Large intestine (tissue), 3 donors: ENCODE results near the gene ZNF100. TPM values are rescaled to one million over a fixed set of nuclear protein-coding genes. Genes with fewer than 3 reads are reported as not detected.
"Not testable (repeated sequence)": the region's sequence is repeated elsewhere in the genome, so short reads cannot be mapped to it uniquely, and the experiment has no call there.

Experiments used
- DNase-seq, 2 donors: peaks; one replicate each; pipeline versions ENCODE4 v3.0.0 to v3.0.0-alpha.2; 2013
- H3K27ac ChIP-seq: one replicate; pipeline ENCODE4 v1.5.1; 2013; ENCODE audit warnings: low read length
- H3K27me3 ChIP-seq: 2 replicates; pipeline ENCODE4 v1.6.1; 2013; ENCODE audit warnings: low read length; ENCODE audit not compliant: control insufficient read depth, insufficient read depth
- H3K36me3 ChIP-seq: 2 replicates; pipeline ENCODE4 v1.6.1; 2013; ENCODE audit warnings: low read length; ENCODE audit not compliant: control insufficient read depth, insufficient read depth
- H3K4me1 ChIP-seq: one replicate; pipeline ENCODE4 v1.6.1; 2013; ENCODE audit warnings: low read length; ENCODE audit not compliant: control insufficient read depth, insufficient read depth
- H3K4me3 ChIP-seq: one replicate; pipeline ENCODE4 v1.5.1; 2013; ENCODE audit warnings: low read length
- H3K9me3 ChIP-seq: one replicate; pipeline ENCODE4 v1.6.1; 2013; ENCODE audit warnings: mild to moderate bottlenecking, low read depth, low read length, moderate library complexity; ENCODE audit not compliant: control insufficient read depth
- WGBS: methylation state at CpG from one replicate; pipeline ENCODE4 v1.1.5; 2013; ENCODE audit warnings: low lambda C conversion rate; ENCODE audit not compliant: insufficient coverage; 5-methylcytosine and 5-hydroxymethylcytosine counted together
- polyA plus RNA-seq: library from polyadenylated mRNA; unstranded; fragments of 120-200 nt; gene quantifications from one replicate; pipeline ENCODE4 v1.2.1, GENCODE V29; 2013

The ZNF100 gene
- polyA plus RNA-seq, 1 donor, result 6.8 TPM

- Histone ChIP-seq H3K4me1 (no peaks in the 10 kb centered on the region), H3K4me3 (no peak overlapping the region), H3K27me3 (no peaks in the 10 kb centered on the region), H3K9me3 (no peaks in the 10 kb centered on the region), H3K36me3 (peaks cover 47% of the 10 kb centered on the region), H3K27ac (no peak overlapping the region)
- WGBS, result no CpG with 5 or more reads among the region's 3 CpGs
- DNase-seq, result no peak
Measured at GRCh38 chr19:21758296-21758695, 9.1 kb downstream of the ZNF100 start.

GRCh38 chr19:21755555-21755954, 11.8 kb downstream of the ZNF100 start:
- H3K27ac ChIP-seq, H3K9me3 ChIP-seq, DNase-seq, H3K27me3 ChIP-seq, H3K4me3 ChIP-seq, H3K4me1 ChIP-seq: not testable (repeated sequence)
- H3K36me3 ChIP-seq, result peaks cover 44% of the 10 kb centered on the region

- Histone ChIP-seq H3K4me3 (no peak overlapping the region), H3K27me3 (no peaks in the 10 kb centered on the region), H3K27ac (no peak overlapping the region), H3K4me1 (no peaks in the 10 kb centered on the region), H3K9me3 (peaks cover 4% of the 10 kb centered on the region), H3K36me3 (peaks cover 33% of the 10 kb centered on the region)
- WGBS, result 100% methylated on average over 2 of the region's 3 CpGs
- DNase-seq, result no peak
Measured at GRCh38 chr19:21751384-21751783, 16.0 kb downstream of the ZNF100 start.

GRCh38 chr19:21750586-21751128, 16.7 kb downstream of the ZNF100 start:
- Histone ChIP-seq H3K9me3 (peaks cover 4% of the 10 kb centered on the region), H3K4me3 (no peak overlapping the region), H3K27me3 (no peaks in the 10 kb centered on the region), H3K27ac (no peak overlapping the region), H3K36me3 (peaks cover 31% of the 10 kb centered on the region), H3K4me1 (no peaks in the 10 kb centered on the region)
- no CpG with 5 or more reads among the region's 40 CpGs for WGBS
- DNase-seq, result no peak

- no peak for DNase-seq
- Histone ChIP-seq H3K9me3 (peaks cover 4% of the 10 kb centered on the region), H3K4me3 (no peak overlapping the region), H3K27me3 (no peaks in the 10 kb centered on the region), H3K4me1 (no peaks in the 10 kb centered on the region), H3K27ac (no peak overlapping the region), H3K36me3 (peaks cover 31% of the 10 kb centered on the region)
- 90% methylated on average over 2 of the region's 4 CpGs for WGBS
Measured at GRCh38 chr19:21749090-21749489, 18.3 kb downstream of the ZNF100 start.

- Histone ChIP-seq H3K4me1 (no peaks in the 10 kb centered on the region), H3K4me3 (no peak overlapping the region), H3K36me3 (peaks cover 27% of the 10 kb centered on the region), H3K27ac (no peak overlapping the region), H3K27me3 (no peaks in the 10 kb centered on the region), H3K9me3 (peaks cover 4% of the 10 kb centered on the region)
- DNase-seq, result no peak
- 100% methylated on average over 1 of the region's 1 CpG for WGBS
Measured at GRCh38 chr19:21748088-21748487, 19.3 kb downstream of the ZNF100 start.

GRCh38 chr19:21740559-21740958, 26.8 kb downstream of the ZNF100 start:
- H3K4me3 ChIP-seq, result no peak overlapping the region
- no peaks in the 10 kb centered on the region for H3K27me3 ChIP-seq
- no peak overlapping the region for H3K27ac ChIP-seq
- no peak for DNase-seq
- H3K4me1 ChIP-seq, result no peaks in the 10 kb centered on the region
- H3K36me3 ChIP-seq, result peaks cover 28% of the 10 kb centered on the region
- 100% methylated on average over 2 of the region's 4 CpGs for WGBS
- peaks cover 14% of the 10 kb centered on the region for H3K9me3 ChIP-seq

- H3K4me3 ChIP-seq, H3K4me1 ChIP-seq, H3K27ac ChIP-seq, DNase-seq, H3K27me3 ChIP-seq: not testable (repeated sequence)
- WGBS, result 100% methylated on average over 1 of the region's 5 CpGs
- Histone ChIP-seq H3K9me3 (peaks cover 22% of the 10 kb centered on the region), H3K36me3 (peaks cover 15% of the 10 kb centered on the region)
Measured at GRCh38 chr19:21726942-21727747, 40.2 kb downstream of the ZNF100 start.

- WGBS, result 82% methylated on average over 2 of the region's 4 CpGs
- no peaks in the 10 kb centered on the region for H3K27me3 ChIP-seq
Measured at GRCh38 chr19:21713761-21714160, 53.6 kb downstream of the ZNF100 start.

GRCh38 chr19:21709464-21709863, 57.9 kb downstream of the ZNF100 start:
- WGBS, result 100% methylated on average over 2 of the region's 24 CpGs
- Histone ChIP-seq H3K4me1 (no peaks in the 10 kb centered on the region), H3K9me3 (peaks cover 10% of the 10 kb centered on the region), H3K4me3 (no peak overlapping the region), H3K27ac (no peak overlapping the region), H3K27me3 (no peaks in the 10 kb centered on the region), H3K36me3 (no peaks in the 10 kb centered on the region)
- DNase-seq, result no peak

More at GRCh38 chr19:21713761-21714160, 53.6 kb downstream of the ZNF100 start:
- H3K4me3 ChIP-seq, result no peak overlapping the region
- no peaks in the 10 kb centered on the region for H3K36me3 ChIP-seq
- H3K27ac ChIP-seq, result no peak overlapping the region
- no peaks in the 10 kb centered on the region for H3K4me1 ChIP-seq
- H3K9me3 ChIP-seq, result peaks cover 16% of the 10 kb centered on the region
- no peak for DNase-seq

GRCh38 chr19:21707878-21708277, 59.5 kb downstream of the ZNF100 start:
- H3K4me1 ChIP-seq, result not testable (repeated sequence)

More at GRCh38 chr19:21707878-21708277, 59.5 kb downstream of the ZNF100 start:
- no CpG with 5 or more reads among the region's 31 CpGs for WGBS
- not testable (repeated sequence) for H3K4me3 ChIP-seq, H3K27me3 ChIP-seq, H3K27ac ChIP-seq, DNase-seq, H3K36me3 ChIP-seq
- peaks cover 10% of the 10 kb centered on the region for H3K9me3 ChIP-seq
